ENCODE measurements around the gene PPDPF. TPM values are rescaled to one million over a fixed set of nuclear protein-coding genes. Genes with fewer than 3 reads are reported as not detected.

PPDPF gene
- polyA plus RNA-seq, 1 donor from 2014 or later: 95.1 TPM

DNA sequence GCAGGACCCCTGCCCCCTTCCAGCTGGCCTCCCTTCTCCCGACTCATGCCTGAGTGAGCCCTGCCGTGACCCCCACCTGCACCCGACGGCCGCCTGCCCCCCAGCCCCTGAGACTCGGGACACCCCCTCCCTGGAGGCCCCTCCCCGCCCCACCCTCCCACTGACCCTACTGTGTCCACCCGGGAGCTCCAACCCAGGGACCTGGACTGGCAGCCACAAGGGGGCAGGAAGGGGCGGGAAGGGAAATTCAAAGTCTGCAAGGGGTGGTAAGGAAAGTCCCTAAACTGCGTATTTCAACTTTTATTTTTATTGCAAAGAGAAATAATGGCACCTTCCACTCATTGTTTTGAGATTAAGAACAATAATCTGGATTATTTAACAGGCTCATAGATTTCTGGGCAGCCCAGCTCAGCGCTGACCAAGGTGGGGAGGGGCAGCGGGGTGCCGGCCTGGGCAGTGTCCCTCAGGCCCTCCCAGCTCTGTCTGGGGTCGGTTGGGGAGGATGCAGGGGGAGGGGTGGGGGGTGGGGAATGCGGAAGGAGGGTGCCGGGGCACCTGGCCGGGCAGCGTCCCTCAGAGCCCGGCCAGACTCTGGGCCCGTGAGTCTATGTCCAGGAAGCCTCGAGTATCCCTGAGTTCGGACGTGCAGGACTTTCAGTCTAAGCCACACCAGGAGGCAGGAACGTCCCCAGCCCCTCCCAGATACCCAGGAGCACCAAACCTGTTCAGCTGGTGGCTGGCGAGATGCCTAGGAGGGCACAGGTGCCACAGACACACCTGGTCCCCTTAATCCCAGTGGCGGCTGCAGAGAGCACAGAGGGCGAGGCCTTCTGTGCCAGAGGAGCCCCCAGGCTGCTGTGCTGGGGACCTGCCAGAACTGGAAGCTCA is 17.9 kb downstream of the PPDPF start:
- no peak overlapping the region for H3K4me3 ChIP-seq (ENCODE audit: low read length)
- no peak for TF ChIP-seq EP300 (conservative IDR thresholded peaks at IDR 0.05; ENCODE audit: poor library complexity, severe bottlenecking)
- no peak for TF ChIP-seq SMC3 (conservative IDR thresholded peaks at IDR 0.05; ENCODE audit: poor library complexity)
- no peak for TF ChIP-seq REST (IDR thresholded peaks at IDR 0.05; ENCODE audit: borderline replicate concordance)
- TF ChIP-seq TAF1 (IDR thresholded peaks at IDR 0.05; ENCODE audit: low read depth): no peak
- no peak for TF ChIP-seq EZH2 (IDR thresholded peaks at IDR 0.05; ENCODE audit: borderline replicate concordance, insufficient read depth, low read length, poor library complexity, severe bottlenecking)
- TF ChIP-seq CTCF (IDR thresholded peaks at IDR 0.05; ENCODE audit: poor library complexity, severe bottlenecking): no peak
- no peak for TF ChIP-seq POLR2AphosphoS5 (IDR thresholded peaks at IDR 0.05)
- TF ChIP-seq MXI1 (conservative IDR thresholded peaks at IDR 0.05; ENCODE audit: poor library complexity, severe bottlenecking): no peak
- no peak for TF ChIP-seq RAD21 (conservative IDR thresholded peaks at IDR 0.05)
- H3K27me3 ChIP-seq (ENCODE audit: insufficient read depth, low read depth, low read length): no peaks in the 10 kb centered on the region
- H3K4me2 ChIP-seq (ENCODE audit: low read length): no peak overlapping the region
- H3K36me3 ChIP-seq (ENCODE audit: insufficient read depth, low read length): no peaks in the 10 kb centered on the region
- no peak overlapping the region for H3K9ac ChIP-seq (ENCODE audit: low read length)
- no peak overlapping the region for H3K27ac ChIP-seq (ENCODE audit: low read length)
- no peaks in the 10 kb centered on the region for H3K9me2 ChIP-seq (ENCODE audit: insufficient read depth, low read length)
- H3F3A ChIP-seq (ENCODE audit: insufficient read depth, low read length, poor library complexity, severe bottlenecking): no peaks in the 10 kb centered on the region
- no peak overlapping the region for H2AFZ ChIP-seq (ENCODE audit: low read depth, low read length)
- no peaks in the 10 kb centered on the region for H4K20me1 ChIP-seq (ENCODE audit: insufficient read depth)
- no peaks in the 10 kb centered on the region for H3K79me2 ChIP-seq (replicated peaks; ENCODE audit: insufficient read depth, low read length)
- H3K9me3 ChIP-seq (ENCODE audit: low read length): no peaks in the 10 kb centered on the region

DNA sequence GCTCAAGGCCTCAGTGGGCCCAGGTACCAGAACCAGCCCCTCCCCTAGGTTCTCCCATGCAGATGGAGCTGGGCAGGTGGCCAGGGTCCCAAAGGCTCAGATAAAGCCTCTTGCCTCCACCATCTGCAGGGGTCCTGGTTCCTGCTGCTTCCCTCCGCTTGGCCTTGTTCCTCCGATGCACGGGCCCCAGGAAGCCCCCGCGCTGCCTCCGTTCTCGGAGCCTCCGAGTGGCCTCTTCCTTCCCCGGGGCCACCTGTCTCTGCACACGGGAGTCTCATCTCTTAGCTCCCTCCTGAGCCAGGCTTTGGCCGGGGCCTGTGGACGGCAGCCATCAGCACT is 18.5 kb downstream of the PPDPF start:
- Histone ChIP-seq H3K9me3 (ENCODE audit: low read length) (no peaks in the 10 kb centered on the region), H3F3A (ENCODE audit: insufficient read depth, low read length, poor library complexity, severe bottlenecking) (no peaks in the 10 kb centered on the region), H3K79me2 (replicated peaks; ENCODE audit: insufficient read depth, low read length) (no peaks in the 10 kb centered on the region), H3K9ac (ENCODE audit: low read length) (no peak overlapping the region), H3K27ac (ENCODE audit: low read length) (no peak overlapping the region), H3K4me3 (ENCODE audit: low read length) (no peak overlapping the region), H4K20me1 (ENCODE audit: insufficient read depth) (no peaks in the 10 kb centered on the region), H3K36me3 (ENCODE audit: insufficient read depth, low read length) (no peaks in the 10 kb centered on the region), H3K27me3 (ENCODE audit: insufficient read depth, low read depth, low read length) (no peaks in the 10 kb centered on the region), H3K4me2 (ENCODE audit: low read length) (no peak overlapping the region), H2AFZ (ENCODE audit: low read depth, low read length) (no peak overlapping the region), H3K9me2 (ENCODE audit: insufficient read depth, low read length) (no peaks in the 10 kb centered on the region)
- TF ChIP-seq RAD21 (conservative IDR thresholded peaks at IDR 0.05): no peak
- TF ChIP-seq POLR2AphosphoS5 (IDR thresholded peaks at IDR 0.05): no peak
- no peak for TF ChIP-seq TAF1 (IDR thresholded peaks at IDR 0.05; ENCODE audit: low read depth)
- no peak for TF ChIP-seq REST (IDR thresholded peaks at IDR 0.05; ENCODE audit: borderline replicate concordance)
